HG03571 (cell line): ENCODE results near the gene TAP1.
"Not testable (repeated sequence)": the region's sequence is repeated elsewhere in the genome, so short reads cannot be mapped to it uniquely, and the experiment has no call there.

Source experiments
- ATAC-seq: cut with Tn5 transposase; IDR thresholded peaks from one replicate; pipeline ENCODE4 v1.9.1; 2021; ENCODE audit not compliant: unreplicated experiment

Gene TAP1

DNA sequence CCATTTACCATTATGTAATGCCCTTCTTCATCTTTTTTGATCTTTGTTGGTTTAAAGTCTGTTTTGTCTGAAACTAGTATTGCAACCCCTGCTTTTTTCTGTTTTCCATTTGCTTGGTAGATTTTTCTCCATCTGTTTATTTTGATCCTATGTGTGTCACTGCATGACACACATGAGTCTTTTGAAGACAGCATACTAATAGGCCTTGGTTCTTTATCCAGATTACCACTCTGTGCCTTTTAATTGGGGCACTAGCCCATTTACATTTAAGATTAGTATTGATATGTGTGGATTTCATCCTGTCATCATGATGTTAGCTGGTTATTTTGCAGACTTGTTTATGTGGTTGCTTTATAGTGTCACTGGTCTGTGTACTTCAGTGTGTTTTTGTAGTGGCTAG, 48.1 kb downstream of the TAP1 start:
- not testable (repeated sequence) for ATAC-seq

DNA sequence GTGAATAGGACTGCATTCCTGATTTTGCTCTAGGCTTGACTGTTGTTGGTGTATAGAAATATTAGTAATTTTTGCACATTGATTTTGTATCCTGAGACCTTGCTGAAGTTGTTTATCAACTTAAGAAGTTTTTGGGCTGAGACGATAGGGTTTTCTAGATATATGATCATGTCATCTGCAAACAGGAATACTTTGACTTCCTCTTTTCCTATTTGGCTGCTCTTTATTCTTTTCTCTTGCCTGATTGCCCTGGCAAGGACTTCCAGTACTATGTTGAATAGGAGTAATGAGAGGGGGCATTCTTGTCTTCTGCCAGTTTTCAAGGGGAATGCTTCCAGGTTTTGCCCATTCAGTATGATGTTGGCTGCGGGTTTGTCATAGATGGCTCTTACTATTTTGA, 50.1 kb downstream of the TAP1 start:
- ATAC-seq, result no peak

DNA sequence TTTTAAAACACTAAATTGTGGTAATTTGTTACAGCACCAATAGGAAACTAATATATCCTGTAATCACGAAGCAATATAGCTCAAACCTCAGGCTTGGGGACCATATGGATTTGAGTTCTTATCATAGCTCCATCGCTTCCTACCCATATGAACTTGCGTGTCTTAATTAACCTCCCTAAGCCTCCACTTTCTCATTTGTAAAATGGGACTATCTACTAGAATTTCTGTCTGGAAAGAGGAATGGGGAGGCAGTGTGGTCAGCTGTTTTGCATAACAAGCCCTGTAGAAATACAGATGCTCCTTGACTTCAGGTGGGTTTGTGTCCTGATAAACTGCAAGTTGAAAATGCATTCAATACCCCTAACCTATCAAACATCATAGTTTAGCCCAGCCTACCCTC, 53.8 kb downstream of the TAP1 start:
- no peak for ATAC-seq

DNA sequence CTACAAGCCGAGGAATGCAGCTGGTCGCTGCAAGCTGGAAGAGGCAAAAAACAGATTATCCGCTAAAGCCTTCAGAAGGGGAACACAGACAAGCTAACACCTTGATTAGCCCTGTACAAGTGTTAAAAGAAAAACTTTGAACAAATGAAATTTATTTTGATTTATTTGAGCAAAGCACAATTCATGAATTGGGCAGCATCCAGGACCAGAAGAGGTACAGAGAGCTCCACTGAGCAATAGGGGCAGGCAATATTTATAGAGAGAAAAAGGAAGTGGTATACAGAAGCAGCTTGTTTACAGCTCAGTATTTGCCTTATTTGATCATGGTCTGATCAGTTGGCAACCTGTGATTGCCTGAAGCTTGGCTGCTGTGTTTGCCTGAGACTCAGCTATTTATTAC, 54.3 kb downstream of the TAP1 start:
- ATAC-seq, result no peak

DNA sequence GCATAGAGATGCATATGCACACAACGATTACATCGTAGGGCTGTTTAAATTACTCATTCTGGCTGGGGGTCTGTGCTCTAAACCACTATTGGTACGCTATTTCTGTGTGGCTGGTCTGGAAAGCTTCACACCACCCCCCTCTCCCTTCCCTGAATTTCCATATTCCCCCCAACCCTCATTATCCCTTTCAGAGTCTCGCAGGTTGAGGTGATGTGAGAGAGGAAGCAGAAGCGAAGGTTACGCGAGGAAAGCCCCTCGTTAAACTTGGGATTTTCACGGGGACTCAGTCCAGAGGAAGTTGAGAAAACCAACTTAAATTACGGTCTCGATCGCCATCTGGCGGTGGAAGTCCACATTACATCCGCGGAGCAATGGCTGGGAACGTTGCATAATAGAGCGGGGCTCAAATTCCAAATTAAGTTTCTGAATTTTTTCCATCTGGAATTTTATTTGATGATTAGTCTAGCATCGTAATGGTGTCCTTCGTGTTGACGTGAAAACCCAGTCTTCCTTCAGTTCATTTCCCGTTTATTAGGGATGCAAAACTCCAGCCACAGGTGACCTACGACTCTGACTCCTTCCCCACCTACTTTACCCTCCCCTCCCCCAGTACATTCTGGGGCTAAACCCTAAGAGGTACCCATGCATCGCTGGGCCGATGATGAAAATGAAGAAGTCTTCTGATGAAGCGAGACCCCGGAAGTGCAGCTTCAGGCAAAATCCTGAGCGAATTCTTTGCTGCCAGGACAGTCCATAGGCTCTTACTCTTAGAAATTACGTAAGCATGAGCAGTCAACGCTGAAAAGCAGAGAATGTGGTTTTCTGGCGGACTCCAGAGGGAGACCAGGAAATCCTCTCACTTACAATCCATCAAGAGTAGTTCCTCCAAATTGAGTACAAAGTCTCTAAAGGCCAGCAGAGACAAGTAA, 56.4 kb downstream of the TAP1 start:
- no peak for ATAC-seq
